HG03039 (cell line): ENCODE results near the gene PLXNB3.
"Not testable (repeated sequence)": the region's sequence is repeated elsewhere in the genome, so short reads cannot be mapped to it uniquely, and the experiment has no call there.

Experiments used
- ATAC-seq: cut with Tn5 transposase; IDR thresholded peaks from one replicate; pipeline ENCODE4 v1.9.1; 2021; ENCODE audit warnings: mild to moderate bottlenecking, moderate library complexity; ENCODE audit not compliant: unreplicated experiment

Gene PLXNB3

GRCh38 chrX:153763989-153764755, at the start of gene PLXNB3:
Gene PLXNB3, plus strand, starts transcription at chrX:153764249. Its CDS starts 1,287 bp downstream, at chrX:153765536.
- ATAC-seq, result no peak

DNA sequence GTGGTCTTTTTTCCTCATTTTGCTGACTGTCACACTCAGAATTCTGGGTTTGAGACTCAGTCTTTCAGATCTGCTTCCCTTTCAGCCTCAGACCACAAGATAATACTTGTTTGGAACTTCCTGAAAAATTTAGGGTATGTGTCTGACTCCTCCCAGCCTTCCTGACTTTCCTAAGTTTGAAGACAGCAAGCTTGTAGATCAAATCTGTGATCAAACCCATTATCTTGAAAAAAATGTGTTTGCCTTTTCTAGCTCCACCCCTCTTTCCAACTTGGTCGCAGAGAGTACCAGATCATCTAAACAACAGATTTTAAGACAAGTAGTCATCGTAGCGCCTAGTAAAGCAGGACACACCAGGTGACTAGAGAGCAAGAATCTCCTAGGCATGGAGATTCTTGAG, 49.8 kb upstream of the PLXNB3 start:
- no peak for ATAC-seq

DNA sequence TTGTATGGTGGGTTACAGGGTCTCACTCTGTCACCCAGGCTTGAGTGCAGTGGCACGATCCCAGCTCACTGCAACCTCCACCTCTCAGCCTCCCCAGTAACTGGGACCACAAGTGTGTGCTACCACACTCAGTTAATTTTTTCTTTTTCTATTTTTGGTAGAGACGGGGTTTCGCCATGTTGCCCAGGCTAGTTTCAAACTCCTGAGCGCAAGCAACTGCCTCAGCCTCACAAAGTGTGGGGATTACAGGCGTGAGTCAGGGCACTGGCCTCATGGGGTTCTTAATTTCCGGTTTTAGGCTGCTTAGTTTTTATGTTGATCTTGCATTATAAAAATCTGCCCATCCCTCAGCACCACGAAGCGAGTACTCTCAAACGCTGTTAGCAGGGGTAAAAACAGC, 46.6 kb upstream of the PLXNB3 start:
- ATAC-seq, result no peak

DNA sequence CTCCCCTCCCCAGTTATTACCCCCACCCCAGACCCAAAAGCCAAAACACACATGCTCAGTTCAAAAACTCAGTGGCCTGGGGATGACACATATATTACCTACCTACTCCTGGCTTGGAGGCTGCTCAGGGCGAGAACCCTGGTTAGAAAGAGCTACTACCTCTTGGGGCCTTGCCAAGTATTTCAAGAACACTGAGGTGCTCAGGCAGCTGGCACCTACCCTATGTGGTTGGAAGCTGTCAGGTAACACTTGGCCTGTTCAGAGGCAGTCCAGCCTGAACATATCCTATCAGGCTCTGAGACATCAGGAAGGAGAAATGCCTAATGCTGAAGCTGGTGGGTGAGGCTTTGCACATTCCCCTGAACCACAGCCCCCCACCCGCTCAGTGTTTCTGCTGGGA, 44.8 kb upstream of the PLXNB3 start:
- no peak for ATAC-seq

DNA sequence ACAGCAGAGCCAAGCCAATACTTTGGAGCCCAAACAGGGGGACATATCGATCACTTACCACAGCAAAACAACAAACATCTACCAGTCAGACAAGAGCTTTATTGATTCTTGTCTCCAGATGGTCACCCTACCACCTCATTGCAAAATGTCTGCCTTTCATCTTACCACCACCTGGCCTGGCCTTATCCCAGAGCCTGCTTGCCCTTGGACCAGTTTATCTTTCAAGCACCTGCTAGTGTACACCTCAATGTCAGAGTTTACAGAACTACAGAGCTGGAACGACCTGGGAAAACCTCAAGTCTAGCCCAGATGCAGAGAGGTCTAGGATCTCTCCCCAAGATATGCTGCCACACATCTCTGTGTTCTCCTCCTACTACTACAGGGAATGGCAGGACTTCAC, 44.3 kb upstream of the PLXNB3 start:
- no peak for ATAC-seq

DNA sequence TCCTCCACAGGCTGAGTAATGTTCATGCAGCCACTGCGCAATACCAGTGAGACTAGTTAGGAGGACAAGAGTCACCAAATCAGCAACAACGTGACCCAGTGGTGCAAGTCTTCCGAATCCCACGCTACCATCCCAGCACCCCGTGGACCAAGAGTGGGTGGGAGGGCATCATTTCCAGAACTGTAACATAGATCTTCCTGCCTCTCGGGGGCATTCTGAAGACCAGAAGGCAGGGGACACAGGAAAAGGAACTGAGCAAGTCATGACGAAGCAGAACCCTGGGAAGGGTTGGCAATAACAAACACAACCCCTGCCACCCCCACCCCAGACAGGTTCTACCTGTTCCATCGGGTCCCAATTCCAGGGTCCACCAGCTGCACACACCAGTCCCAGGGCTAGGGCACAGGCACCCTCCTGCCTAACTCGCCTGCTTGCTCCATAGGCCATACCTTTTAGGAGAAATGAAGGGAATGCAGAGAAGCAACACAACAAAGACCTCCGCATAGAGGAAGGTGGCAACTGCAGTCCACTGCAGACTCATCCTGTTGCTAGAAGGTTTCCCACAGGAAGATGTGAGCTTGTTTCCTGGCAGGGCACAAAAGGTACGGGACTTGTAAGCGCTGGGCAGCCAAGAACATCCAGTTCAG, 41.2 kb upstream of the PLXNB3 start:
- ATAC-seq, result no peak

- ATAC-seq, result peak; percentile 35
These were observed 40.4 kb upstream of the PLXNB3 start for GRCh38 chrX:153723351-153724251.

DNA sequence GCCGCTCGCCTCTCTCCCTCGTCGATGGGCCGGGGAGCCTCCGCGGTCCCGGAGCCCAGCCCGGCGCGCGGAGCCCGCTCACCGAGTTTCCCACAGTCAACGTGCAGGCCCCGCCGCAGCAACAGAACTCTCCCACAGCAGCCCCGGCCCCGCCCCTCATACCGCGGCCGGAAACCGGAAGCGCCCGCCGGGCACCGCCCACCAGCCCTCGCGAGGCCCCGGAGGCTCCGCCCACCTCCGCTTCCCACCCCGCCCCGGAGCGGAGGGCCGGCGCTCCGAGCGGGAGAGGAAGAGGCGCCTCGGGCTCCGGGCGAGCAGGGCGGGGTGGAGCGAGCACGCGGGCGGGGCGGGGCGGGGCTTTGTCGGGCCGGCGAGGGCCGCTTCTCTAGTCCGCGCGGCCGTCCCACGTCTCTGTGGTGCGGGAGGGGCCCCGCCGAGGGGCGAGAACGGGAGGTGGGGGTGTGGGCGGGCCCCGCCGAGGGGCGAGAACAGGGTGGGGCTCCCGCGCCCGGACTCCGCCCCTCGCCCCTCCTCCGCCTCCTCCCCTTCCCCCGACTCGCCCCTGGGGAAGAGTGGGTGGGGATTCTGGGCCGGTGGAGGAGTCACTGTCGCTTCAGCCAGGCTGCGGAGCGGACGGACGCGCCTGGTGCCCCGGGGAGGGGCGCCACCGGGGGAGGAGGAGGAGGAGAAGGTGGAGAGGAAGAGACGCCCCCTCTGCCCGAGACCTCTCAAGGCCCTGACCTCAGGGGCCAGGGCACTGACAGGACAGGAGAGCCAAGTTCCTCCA, 39.6 kb upstream of the PLXNB3 start, which contains the start of the genes ABCD1 and BCAP31:
TSS of gene ABCD1 (plus strand) at position 605 of the 787 bp plus-strand sequence. CDS start 411 bp downstream, outside the sequence.
TSS of gene BCAP31 (minus strand) at position 136 of the 787 bp plus-strand sequence. CDS start 1,143 bp downstream, outside the sequence.
- peak; percentile 53 for ATAC-seq

GRCh38 chrX:153725039-153725831, 38.8 kb upstream of the PLXNB3 start:
- ATAC-seq, result no peak

- no peak for ATAC-seq
These were observed 38.2 kb upstream of the PLXNB3 start for GRCh38 chrX:153725832-153726285.

DNA sequence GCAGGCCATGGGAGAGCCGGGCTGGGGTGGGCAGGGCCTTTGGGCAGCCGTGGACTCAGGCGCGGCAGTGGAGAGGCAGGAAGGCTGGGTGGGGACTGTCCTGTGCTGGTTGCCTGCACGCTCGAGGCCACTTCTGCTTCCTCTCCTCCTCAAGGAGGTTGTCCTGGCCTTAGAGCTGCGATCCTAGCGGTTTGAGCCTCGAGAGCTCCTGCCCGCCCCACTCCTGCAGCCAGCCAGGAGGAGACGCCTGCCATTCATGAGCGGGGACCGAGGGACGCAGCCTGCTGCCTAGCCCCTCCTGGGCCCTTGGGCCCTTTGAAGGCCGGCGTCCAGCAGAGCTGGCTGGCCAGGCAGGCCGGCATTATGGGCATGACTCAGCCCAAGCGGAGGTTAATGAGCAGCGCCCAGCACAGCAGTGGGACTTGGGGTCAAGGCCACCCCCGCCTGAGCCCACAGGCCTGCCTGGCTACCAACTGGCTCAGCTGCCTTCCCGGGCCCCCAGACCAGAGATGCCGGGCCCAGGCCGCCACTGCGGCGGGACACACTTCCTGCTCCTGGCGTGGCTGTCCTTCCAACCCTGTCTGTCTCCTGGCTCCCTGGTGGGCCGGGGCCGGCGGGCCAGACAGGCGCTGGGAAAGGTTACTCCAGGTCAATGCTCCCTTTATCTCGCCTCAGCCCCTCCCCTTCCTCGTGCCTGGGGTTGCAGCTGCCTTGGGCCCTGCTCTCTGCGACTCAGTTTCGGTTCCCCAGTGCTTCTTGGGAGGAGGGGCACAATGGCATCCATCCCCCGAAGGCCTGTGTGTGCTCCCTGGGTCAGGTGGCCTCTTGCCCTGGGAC, 37.5 kb upstream of the PLXNB3 start:
- ATAC-seq, result peak; percentile 22

- ATAC-seq, result no peak
These were observed 36.7 kb upstream of the PLXNB3 start for GRCh38 chrX:153727123-153727931.

GRCh38 chrX:153728095-153728494, 36.0 kb upstream of the PLXNB3 start:
- ATAC-seq, result no peak

- no peak for ATAC-seq
These were observed 35.0 kb upstream of the PLXNB3 start for GRCh38 chrX:153728951-153729631.

DNA sequence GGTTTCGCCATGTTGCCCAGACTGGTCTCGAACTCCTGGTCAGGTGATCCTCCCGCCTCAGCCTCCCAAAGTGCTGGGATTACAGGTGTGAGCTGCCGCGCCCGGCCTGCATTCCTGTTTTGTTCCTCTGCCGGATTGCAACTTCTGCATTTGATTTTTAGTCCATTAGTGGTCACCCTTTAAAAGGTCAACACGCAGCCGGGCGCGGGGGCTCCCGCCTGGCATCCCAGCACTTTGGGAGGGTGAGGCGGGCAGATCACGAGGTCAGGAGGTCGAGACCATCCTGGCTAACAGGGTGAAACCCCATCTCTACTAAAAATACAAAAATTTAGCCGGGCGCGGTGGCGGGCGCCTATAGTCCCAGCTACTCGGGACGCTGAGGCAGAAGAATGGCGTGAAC, 33.9 kb upstream of the PLXNB3 start:
- ATAC-seq, result not testable (repeated sequence)

DNA sequence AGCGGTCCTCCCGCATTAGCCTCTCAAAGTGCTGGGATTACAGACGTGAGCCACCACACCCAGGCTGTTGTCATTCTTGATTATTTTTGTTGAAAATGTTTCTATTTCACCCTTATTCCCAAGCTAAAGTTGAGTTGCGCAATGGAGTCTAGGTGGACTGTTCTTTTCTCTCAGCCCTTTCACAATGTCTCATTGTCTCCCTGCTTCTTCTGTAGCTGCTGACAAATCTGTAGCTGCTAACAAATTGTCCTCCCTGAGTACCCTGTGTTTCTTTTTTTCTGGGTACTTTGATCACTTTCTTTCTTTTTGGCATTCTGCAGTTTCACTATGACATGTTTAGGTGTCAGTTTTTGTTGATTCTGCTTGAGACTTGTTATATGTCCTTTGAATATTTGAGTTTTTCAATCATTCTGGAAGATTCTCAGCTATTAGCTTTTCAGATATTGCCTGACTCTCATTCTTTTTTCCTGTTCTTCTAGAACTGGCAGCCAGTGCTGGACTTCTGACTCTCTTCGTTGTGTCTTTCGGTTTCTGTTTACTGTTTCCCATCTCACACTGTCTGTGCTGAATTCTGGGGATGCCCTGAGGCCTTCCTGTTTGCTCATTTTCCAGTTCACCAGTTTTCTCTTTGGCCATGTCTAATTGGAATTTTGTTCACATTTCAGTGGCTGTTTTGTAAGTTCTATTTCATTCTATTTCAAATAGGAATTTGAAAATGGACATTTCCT, 32.8 kb upstream of the PLXNB3 start:
- no peak for ATAC-seq

- ATAC-seq, result no peak
These were observed 32.2 kb upstream of the PLXNB3 start for GRCh38 chrX:153731845-153732215.
